BE2C (cell line): Measurements from ENCODE around the gene RFX4.
A peak's percentile ranks its signal among the peaks of the same experiment; 100 is the strongest.

Experiments
- DNase-seq: peaks from one replicate; pipeline ENCODE4 v3.0.0-alpha.2; 2020
- H3K27me3 ChIP-seq: fragments of 250-450 bp; sonication (Bioruptor Pico); 2 replicates; pipeline ENCODE4 v1.5.1; 2020; ENCODE audit warnings: mild to moderate bottlenecking
- H3K36me3 ChIP-seq: fragments of 250-450 bp; sonication (Bioruptor Pico); 2 replicates; pipeline ENCODE4 v1.5.1; 2020; ENCODE audit warnings: mild to moderate bottlenecking
- H3K4me1 ChIP-seq: fragments of 250-450 bp; sonication (Bioruptor Pico); 2 replicates; pipeline ENCODE4 v1.5.1; 2020
- H3K4me3 ChIP-seq: 2 replicates; pipeline ENCODE4 v1.5.1; 2011; ENCODE audit warnings: low read depth, low read length
- H3K9me3 ChIP-seq: fragments of 250-450 bp; sonication (Bioruptor Pico); 2 replicates; pipeline ENCODE4 v1.5.1; 2020
- TF ChIP-seq, protein P1 (sequence below): IDR thresholded peaks from 2 replicates; pipeline ENCODE4 v1.5.1; 2012; ENCODE audit warnings: mild to moderate bottlenecking, low read depth, low read length

Gene RFX4

DNA sequence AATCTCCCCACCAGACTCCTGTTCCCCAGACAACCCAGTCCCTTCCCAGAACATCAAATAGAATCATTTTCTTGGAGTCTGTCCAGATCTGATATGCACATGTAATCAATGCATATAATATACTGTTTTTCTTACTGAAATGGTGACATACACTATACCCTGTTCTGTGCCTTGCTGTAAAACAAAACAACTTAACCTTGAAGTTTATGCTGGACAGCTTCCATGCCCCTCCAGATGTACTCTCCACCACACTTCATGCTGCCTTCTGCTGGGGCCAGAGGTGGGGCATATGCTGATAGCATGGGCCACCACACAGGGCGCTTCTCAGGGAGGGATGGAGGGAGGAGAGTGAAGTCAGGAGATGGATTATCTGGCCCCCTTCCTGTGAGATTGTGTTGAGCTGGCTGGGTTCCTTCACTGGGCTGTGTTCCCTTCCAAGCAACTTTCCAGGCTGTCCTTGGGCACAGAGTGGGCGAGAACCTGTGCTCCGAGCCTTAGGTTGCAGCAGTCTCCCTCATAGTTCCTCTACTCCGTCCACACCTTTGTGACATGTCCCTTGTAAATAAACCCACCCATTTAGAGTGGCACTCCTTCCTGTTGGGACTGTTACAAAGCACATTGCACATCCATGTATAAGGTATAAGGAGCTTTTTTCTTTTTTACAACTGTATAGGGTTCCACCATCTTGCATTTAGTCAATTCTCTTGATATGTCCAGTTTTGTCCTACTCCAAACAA lies 114.0 kb downstream of the RFX4 start:
- peak; percentile 48 for DNase-seq
- no peaks in the 10 kb centered on the region for H3K9me3 ChIP-seq
- H3K36me3 ChIP-seq = no peaks in the 10 kb centered on the region
- H3K4me1 ChIP-seq = no peaks in the 10 kb centered on the region; the same call in 1 of the 2 replicates
- TF ChIP-seq, protein P1, sequence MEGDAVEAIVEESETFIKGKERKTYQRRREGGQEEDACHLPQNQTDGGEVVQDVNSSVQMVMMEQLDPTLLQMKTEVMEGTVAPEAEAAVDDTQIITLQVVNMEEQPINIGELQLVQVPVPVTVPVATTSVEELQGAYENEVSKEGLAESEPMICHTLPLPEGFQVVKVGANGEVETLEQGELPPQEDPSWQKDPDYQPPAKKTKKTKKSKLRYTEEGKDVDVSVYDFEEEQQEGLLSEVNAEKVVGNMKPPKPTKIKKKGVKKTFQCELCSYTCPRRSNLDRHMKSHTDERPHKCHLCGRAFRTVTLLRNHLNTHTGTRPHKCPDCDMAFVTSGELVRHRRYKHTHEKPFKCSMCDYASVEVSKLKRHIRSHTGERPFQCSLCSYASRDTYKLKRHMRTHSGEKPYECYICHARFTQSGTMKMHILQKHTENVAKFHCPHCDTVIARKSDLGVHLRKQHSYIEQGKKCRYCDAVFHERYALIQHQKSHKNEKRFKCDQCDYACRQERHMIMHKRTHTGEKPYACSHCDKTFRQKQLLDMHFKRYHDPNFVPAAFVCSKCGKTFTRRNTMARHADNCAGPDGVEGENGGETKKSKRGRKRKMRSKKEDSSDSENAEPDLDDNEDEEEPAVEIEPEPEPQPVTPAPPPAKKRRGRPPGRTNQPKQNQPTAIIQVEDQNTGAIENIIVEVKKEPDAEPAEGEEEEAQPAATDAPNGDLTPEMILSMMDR = no peak
- no peaks in the 10 kb centered on the region for H3K27me3 ChIP-seq
- H3K4me3 ChIP-seq = no peak overlapping the region

GRCh38 chr12:106704081-106704480 lies 121.3 kb downstream of the RFX4 start:
- no peak overlapping the region for H3K4me3 ChIP-seq
- no peaks in the 10 kb centered on the region for H3K27me3 ChIP-seq
- H3K4me1 ChIP-seq = no peaks in the 10 kb centered on the region
- TF ChIP-seq, protein P1 = no peak
- no peak for DNase-seq
- no peaks in the 10 kb centered on the region for H3K9me3 ChIP-seq
- H3K36me3 ChIP-seq = no peaks in the 10 kb centered on the region

DNA sequence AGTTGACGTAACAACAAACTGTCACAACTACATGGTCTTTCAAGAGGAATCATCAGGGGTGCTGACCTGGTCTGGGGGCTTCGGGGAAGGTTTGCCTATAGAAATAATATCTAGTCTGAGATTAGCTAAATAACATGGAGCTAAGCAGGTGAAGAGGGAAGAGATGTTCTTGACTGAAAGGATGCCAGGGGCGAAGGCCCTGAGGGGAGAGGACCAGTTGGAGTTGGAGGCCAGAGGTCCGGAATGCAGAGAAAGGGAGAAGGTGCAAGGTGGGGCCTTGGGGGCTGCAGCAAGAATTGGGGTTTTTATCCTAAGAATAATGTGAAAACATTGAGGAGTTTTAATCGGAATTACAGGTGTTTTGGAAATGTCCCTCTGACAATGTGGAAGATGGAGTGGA lies 123.2 kb downstream of the RFX4 start:
- Histone ChIP-seq H3K36me3 (no peaks in the 10 kb centered on the region), H3K4me1 (peaks cover 3% of the 10 kb centered on the region), H3K27me3 (no peaks in the 10 kb centered on the region)

GRCh38 chr12:106709068-106709511 lies 126.3 kb downstream of the RFX4 start:
- TF ChIP-seq, protein P1 = peak; percentile 14; the same call in 1 of the 2 replicates
- H3K4me3 ChIP-seq = no peak overlapping the region
- no peaks in the 10 kb centered on the region for H3K36me3 ChIP-seq
- peaks cover 3% of the 10 kb centered on the region for H3K4me1 ChIP-seq
- no peaks in the 10 kb centered on the region for H3K9me3 ChIP-seq
- no peaks in the 10 kb centered on the region for H3K27me3 ChIP-seq
- DNase-seq = no peak

More for the DNA sequence above, 123.2 kb downstream of the RFX4 start:
- no peak for DNase-seq
- TF ChIP-seq, protein P1 = no peak
- Histone ChIP-seq H3K4me3 (no peak overlapping the region), H3K9me3 (no peaks in the 10 kb centered on the region)

DNA sequence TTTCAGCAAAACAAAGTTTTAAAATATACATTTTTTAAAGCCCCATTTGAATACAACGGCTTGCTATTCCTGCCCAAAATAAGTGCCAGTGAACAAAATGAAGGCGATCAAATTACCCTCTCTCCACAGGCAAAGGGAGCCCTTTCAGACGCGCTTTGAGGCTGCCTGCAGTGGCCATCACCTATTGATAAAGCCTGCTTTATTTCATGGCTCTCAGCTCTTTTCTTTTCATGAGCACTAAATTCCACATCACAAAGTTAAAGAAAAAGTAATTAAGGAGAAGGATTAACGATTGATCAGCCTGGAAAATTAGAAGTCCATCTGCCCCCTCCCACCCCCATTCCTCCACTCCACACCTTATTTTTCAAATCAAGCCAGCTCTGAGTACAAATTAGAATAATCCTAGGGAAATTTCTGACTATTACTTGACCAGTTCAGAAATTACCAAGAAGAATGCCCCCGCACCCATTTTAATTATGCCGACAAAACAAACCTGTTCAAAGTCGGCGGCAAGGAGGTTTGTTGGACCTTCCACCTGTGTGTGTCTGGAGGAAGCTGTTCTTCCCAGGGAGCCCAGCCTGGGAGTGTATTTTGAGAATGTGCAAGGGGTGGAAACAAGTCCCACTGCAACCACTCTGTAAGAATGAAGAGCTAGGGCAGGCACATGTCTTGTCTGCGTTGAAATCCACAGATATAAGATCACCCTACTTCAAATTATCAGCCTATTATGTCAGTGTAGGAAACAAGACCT lies 127.5 kb downstream of the RFX4 start:
- Histone ChIP-seq H3K4me3 (no peak overlapping the region), H3K27me3 (no peaks in the 10 kb centered on the region), H3K9me3 (no peaks in the 10 kb centered on the region), H3K4me1 (peaks cover 3% of the 10 kb centered on the region), H3K36me3 (no peaks in the 10 kb centered on the region)
- DNase-seq = no peak
- TF ChIP-seq, protein P1 = no peak

GRCh38 chr12:106711316-106711715 lies 128.5 kb downstream of the RFX4 start:
- H3K36me3 ChIP-seq = no peaks in the 10 kb centered on the region

More at GRCh38 chr12:106711316-106711715, 128.5 kb downstream of the RFX4 start:
- Histone ChIP-seq H3K4me3 (no peak overlapping the region), H3K27me3 (no peaks in the 10 kb centered on the region), H3K9me3 (no peaks in the 10 kb centered on the region), H3K4me1 (peaks cover 3% of the 10 kb centered on the region)
- TF ChIP-seq, protein P1 = no peak
- no peak for DNase-seq
